Peyer's patch (tissue), 4 donors: ENCODE data around the gene S100A12.

Experiments
- POLR2A ChIP-seq, 2 donors: fragments of 450-650 bp; IDR thresholded peaks; one replicate each; pipeline ENCODE4 v1.5.1; 2017; ENCODE audit warnings: antibody characterized with exemption in 2 of 2, mild to moderate bottlenecking in 2 of 2, moderate library complexity in 2 of 2
- TF ChIP-seq, protein P1 (sequence below), 6 experiments: fragments of 450-650 bp in 4 of 6; fragments of 200-600 bp in 2 of 6; sonication (generic) in 1 of 6; IDR thresholded peaks; one replicate each; pipeline ENCODE4 v1.5.1; 2017 to 2019; ENCODE audit warnings: antibody characterized with exemption in 6 of 6, mild to moderate bottlenecking in 3 of 6, moderate library complexity in 1 of 6

DNA sequence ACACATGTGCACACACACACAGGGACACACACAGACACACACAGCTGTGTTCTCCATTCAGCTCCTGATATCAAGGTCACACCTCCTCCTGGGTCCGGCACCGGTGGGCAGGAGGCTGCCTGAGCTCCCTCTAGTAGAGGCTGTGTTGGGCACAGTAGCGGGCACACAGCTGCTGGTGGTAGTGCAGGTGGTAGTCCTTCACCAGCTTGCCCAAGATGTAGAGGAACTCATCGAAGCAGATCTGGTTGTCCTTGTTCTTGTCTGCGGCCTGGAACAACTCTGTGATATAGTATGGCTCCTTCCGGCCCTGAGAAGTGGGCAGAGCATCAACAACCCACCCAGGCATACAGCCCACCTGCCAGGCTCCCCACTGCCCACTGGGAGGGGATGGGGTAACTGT lies 21.0 kb upstream of the S100A12 start:
- TF ChIP-seq, protein P1, sequence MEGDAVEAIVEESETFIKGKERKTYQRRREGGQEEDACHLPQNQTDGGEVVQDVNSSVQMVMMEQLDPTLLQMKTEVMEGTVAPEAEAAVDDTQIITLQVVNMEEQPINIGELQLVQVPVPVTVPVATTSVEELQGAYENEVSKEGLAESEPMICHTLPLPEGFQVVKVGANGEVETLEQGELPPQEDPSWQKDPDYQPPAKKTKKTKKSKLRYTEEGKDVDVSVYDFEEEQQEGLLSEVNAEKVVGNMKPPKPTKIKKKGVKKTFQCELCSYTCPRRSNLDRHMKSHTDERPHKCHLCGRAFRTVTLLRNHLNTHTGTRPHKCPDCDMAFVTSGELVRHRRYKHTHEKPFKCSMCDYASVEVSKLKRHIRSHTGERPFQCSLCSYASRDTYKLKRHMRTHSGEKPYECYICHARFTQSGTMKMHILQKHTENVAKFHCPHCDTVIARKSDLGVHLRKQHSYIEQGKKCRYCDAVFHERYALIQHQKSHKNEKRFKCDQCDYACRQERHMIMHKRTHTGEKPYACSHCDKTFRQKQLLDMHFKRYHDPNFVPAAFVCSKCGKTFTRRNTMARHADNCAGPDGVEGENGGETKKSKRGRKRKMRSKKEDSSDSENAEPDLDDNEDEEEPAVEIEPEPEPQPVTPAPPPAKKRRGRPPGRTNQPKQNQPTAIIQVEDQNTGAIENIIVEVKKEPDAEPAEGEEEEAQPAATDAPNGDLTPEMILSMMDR (IDR thresholded peaks at IDR 0.05) = no peak
- no peak for TF ChIP-seq POLR2A (IDR thresholded peaks at IDR 0.05)
